Smooth muscle cell of the brain vasculature (primary cell): ENCODE results near the gene RAB11FIP3.
A peak's percentile ranks its signal among the peaks of the same experiment; 100 is the strongest.

Source experiments
- DNase-seq: peaks from one replicate; pipeline ENCODE4 v3.0.0-alpha.2; 2012; ENCODE audit warnings: low read depth, low spot score

RAB11FIP3 gene

GRCh38 chr16:424033-424622, 1.3 kb upstream of the RAB11FIP3 start:
- DNase-seq: peak; percentile 36

DNA sequence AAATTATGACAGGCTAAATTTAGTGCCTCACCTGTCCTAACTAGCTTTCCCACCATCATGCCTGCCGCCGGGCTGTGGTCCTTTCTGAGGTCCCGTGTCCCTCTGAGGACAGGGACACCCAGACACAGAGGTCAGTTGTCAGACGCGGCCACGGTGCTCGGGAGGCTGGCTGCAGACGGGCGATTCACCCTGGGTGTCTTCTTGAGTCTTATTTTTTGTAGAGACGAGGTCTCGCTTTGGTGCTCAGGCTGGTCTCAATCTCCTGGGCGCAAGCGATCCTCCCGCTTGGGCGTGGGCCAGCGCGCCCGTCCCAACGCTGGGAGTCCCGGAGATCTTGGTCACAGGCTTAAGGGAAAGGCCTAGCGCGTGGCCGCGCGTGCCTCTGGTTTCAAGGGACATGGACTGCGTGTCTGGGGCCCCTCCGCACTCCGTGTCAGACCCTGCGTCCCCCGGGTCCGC, 797 bp upstream of the RAB11FIP3 start:
- no peak for DNase-seq

- DNase-seq: no peak
Measured at GRCh38 chr16:425740-426114, 278 bp downstream of the RAB11FIP3 start.

GRCh38 chr16:426115-426905, 861 bp downstream of the RAB11FIP3 start:
- no peak for DNase-seq

DNA sequence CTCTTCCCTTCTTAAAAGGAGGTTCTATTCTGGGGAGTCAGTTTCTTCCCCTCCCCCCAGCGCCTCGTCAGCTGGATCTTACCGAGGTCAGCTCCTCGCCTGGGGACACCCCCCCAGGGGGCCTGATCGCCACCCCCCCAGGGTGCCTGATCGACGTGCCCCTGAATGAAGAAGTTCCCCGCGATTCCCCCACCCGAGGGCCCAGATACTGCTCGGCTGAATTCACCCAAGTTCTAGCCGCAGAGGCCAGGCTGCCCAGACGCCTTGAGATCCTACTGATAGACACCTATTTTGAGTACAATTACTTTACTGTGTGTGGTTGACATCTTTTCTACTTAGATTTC, 1.4 kb downstream of the RAB11FIP3 start:
- no peak for DNase-seq

DNA sequence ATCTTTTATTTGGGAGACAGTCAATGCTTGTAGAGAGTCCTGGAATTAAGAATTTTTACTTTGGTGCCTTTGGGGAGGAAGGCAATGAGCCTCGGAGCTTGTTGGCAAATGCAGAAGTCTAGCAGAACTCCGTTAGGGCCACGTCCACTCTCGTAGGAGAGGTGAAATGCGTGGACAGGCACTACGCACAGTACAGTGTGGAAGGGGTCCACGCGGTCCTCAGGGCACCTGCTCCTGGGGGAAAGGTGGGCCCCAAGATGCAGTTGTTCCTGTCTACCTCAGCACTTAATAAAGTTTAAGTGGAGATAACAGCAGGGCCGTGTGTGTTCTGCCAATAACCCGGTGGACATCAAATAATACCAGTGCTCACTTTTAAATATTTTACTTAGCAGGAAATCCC, 1.8 kb downstream of the RAB11FIP3 start:
- no peak for DNase-seq

GRCh38 chr16:430904-431303, 5.5 kb downstream of the RAB11FIP3 start:
- DNase-seq: no peak

GRCh38 chr16:440627-441026, 15.2 kb downstream of the RAB11FIP3 start:
- DNase-seq: no peak

GRCh38 chr16:441447-441846, 16.0 kb downstream of the RAB11FIP3 start:
- no peak for DNase-seq

DNA sequence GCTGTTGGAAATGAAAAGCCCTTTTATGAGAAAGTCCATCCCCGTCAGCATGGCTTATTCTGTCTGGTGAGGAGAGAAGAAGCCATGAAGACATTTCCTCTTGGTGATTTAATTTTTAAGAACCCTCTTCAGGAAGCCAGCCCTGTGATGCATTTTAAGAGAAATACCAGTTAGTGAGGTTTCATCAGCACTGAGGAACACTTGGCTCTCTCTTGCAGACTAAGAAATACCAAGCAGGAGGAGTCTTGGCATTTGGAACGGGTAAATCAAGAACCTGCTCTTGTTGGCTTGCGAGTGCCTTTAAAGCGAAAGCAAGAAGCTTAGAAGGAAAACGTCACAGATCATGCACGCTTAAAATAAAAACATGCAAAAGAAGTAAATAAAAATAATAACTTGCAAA, 17.5 kb downstream of the RAB11FIP3 start:
- DNase-seq: no peak

DNA sequence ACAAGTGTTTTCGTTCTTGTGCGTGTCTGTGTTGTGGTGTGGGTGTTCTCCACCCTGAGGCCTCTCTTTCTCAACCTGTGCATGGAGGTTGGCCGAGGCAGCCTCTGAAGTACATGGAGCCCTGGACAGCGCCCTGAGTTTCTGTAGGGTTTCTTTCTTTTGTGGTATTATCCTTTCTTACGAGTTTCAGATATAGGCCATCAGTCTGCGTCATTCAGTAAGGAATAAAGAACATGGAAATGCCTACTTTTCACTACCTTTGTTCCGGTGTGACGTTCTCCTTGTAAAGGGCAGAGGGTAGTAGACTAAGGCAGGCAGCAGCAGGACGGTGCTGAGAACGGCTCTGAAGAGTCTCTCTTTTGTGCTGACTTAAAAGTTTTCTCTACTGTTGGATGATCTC, 18.6 kb downstream of the RAB11FIP3 start:
- no peak for DNase-seq

DNA sequence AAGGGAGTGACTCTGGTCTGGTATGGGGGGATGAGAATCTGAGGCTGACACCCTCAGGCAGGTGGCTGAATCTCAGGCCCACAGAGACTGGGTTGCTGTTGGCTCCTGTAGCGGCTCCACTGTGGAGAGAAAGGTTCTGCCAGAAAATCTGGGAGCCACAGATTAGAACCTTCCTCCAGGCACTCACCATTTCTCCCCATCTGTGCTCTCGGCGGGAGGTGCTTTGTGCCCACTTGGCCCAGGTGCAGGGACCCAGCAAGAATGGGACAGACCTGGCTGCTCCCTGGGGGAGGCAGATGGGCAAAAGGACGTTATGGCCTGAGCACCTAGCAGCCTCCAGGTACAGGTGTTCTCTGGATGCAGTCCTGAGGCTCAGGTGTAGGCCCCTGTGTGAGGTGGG, 20.1 kb downstream of the RAB11FIP3 start:
- DNase-seq: no peak

DNA sequence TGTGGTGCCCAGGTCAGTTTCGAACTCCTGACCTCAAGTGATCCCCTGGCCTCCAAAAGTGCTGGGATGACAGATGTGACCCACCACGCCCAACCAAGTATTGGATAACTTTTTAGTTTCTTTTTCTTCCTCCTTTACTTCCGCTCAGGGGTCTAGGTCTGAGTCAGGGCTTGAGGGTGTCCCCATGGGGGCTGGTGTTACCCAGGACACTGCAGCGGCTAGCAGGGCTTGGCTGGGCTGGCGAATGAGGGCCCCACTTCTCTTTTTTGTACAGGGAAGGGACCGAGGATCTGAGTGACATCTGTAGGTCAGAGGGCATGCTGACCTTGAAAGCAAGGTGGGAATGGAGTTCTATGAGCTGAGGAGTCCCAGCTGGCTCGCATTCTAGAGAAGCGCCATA, 24.9 kb downstream of the RAB11FIP3 start:
- DNase-seq: no peak

- DNase-seq: no peak
Measured at GRCh38 chr16:450785-451512, 25.5 kb downstream of the RAB11FIP3 start.

DNA sequence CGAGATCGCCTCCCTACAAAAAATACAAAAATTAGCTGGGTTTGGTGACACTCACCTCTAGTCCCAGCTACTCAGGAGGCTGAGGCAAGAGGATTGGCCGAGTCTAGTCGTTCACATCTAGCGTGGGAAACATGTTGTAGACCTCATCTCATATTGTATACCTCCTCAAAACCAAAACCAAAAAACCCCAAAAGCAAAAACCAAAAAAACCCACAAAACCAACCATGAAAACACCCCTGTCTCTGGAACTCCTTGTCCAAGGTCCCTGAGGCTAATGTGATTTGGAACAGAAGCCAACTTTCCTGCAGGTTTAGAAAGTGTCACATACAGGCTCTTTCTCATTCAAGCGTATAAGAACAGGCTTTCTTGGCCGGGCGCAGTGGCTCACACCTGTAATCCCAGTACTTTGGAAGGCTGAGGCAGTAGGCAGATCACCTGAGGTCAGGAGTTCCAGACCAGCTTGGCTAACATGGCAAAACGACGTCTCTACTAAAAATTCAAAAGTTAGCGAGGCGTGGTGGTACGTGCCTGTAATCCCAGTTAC, 29.0 kb downstream of the RAB11FIP3 start:
- DNase-seq: no peak

GRCh38 chr16:455453-455852, 30.0 kb downstream of the RAB11FIP3 start:
- DNase-seq: no peak

DNA sequence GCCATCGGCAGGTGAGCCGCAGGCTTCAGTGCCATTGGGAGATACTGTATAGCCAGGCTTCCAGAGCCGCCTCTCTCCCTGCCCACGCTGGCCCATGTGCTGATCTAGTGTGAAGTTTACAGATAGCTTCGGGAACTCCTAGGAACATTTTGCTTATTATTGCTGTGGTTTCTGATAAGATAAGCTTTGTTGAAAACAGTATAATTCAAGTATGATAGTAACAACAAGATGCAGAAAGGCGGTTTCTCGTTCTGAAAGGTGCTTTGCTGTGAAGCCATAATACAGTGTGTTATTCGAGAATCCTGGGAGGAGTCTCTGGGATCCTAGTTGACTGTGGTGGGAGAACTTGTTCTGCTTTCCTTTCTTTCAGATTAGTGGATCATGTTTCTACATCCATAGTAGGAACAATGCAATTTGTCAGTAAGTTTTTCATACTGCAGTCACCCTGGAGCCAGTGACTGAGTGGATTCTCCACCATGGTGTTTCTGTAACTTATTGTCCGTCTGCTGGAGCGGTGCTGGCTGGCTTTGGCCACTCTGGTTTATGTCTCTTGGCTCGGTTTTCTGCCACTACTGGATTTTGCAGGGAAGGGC, 31.5 kb downstream of the RAB11FIP3 start:
- no peak for DNase-seq

- no peak for DNase-seq
Measured at GRCh38 chr16:457732-458400, 32.4 kb downstream of the RAB11FIP3 start.

GRCh38 chr16:459761-460160, 34.3 kb downstream of the RAB11FIP3 start:
- DNase-seq: no peak

DNA sequence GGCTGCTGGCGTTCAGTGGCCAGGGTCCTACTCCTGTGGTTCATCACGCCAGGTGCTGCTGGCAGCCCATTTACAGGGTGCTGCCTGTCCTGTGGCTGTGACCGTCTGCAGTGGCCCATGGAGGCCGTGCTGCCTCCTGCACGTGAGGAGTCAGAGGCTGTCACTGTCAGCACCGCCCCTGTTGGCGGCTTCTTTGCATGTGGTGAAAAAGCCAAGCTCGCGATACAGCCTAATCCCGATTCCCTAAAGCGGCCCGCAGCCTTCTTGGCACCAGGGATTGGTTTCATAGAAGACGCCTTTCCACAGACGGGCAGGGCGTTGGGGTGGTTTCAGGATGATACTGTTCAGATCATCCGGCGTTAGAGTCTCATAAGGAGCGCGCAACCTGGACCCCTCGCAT, 35.3 kb downstream of the RAB11FIP3 start:
- DNase-seq: no peak

DNA sequence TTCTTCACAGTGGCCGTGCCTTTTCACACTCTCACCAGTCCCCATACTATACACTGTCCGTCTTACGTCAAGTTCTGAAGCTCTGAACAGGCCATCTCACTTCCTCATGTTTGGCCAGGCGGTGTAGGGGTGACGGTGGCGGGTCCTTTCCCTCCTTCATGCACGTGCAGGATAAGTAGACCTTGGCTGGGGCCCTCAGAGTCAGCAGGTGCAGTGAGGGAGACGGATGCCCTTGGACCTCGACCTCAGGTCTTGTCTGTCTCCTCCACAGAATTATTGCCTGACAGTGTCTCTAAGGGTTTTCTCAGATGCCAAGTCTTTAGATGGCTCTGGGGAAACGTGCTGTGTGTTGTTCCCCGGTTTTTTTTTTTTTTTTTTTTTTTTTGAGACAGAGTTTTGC, 37.6 kb downstream of the RAB11FIP3 start:
- DNase-seq: no peak

DNA sequence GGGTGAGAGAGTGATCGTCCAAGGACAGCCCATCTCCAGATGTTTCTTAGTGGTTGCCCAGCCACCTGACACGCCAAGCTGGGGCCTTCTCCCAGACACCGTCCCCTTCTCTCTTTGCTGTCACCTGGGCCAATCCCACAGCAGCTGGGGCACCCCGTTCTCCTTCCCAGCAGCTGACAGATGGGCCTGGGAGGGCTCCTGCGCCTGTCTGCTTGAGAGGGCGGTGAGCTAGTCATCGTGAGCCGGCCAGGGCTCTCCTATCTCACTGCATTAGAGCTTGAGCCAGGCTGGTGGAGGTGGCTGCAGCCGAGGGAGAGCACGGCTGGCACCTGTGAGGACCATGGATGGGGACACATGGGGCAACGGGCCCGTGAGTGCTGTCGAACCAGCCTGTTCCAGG, 41.2 kb downstream of the RAB11FIP3 start:
- no peak for DNase-seq
